GM12865 (cell line): ENCODE results near the gene BCAP31.

Source experiments
- DNase-seq: peaks from one replicate; pipeline ENCODE4 v3.0.0; 2010; ENCODE audit warnings: low read depth
- H3K4me3 ChIP-seq: 2 replicates; pipeline ENCODE4 v1.5.1; 2011; ENCODE audit warnings: mild to moderate bottlenecking, low read depth, low read length, control low read depth
- TF ChIP-seq, protein P1 (sequence below): IDR thresholded peaks from 2 replicates; pipeline ENCODE4 v1.5.1; 2011; ENCODE audit warnings: low read length, control low read depth, low read depth, inconsistent platforms; ENCODE audit not compliant: insufficient read depth; ENCODE audit errors: missing control alignments

The BCAP31 gene

DNA sequence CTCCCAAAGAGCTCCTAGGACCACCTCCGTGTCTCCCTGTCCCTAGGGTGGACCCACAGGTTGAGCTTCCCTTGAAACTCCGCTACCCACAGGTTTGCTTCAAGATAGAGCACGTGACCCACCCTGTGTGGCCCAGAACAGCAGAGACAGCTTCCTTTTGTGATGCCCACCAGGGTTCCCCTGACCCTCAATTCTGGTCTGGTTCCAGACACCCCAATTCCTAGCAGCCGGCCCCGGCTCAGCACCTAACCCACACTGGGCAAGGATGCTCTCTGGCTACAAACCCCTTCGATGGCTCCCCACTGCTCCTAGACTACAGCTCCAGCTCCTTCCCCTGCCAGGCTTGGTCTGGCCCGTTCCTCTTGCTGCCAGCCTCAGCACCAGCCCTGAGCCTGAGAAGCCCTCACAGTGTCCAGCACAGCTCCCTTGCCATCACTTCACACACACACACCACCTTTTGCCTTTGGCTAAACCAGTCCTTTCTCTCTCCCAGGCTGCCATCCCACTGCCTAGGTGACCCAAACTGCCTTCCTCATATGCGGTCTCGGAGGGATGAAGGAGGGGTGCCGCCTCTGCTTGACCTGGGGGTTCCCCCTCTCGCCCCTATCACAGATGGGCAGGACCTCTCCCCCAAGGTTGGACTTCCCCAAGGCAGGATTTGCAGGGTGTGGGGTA, 56.8 kb downstream of the BCAP31 start:
- no peak for DNase-seq
- H3K4me3 ChIP-seq, result no peak overlapping the region
- TF ChIP-seq, protein P1, sequence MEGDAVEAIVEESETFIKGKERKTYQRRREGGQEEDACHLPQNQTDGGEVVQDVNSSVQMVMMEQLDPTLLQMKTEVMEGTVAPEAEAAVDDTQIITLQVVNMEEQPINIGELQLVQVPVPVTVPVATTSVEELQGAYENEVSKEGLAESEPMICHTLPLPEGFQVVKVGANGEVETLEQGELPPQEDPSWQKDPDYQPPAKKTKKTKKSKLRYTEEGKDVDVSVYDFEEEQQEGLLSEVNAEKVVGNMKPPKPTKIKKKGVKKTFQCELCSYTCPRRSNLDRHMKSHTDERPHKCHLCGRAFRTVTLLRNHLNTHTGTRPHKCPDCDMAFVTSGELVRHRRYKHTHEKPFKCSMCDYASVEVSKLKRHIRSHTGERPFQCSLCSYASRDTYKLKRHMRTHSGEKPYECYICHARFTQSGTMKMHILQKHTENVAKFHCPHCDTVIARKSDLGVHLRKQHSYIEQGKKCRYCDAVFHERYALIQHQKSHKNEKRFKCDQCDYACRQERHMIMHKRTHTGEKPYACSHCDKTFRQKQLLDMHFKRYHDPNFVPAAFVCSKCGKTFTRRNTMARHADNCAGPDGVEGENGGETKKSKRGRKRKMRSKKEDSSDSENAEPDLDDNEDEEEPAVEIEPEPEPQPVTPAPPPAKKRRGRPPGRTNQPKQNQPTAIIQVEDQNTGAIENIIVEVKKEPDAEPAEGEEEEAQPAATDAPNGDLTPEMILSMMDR, result no peak

DNA sequence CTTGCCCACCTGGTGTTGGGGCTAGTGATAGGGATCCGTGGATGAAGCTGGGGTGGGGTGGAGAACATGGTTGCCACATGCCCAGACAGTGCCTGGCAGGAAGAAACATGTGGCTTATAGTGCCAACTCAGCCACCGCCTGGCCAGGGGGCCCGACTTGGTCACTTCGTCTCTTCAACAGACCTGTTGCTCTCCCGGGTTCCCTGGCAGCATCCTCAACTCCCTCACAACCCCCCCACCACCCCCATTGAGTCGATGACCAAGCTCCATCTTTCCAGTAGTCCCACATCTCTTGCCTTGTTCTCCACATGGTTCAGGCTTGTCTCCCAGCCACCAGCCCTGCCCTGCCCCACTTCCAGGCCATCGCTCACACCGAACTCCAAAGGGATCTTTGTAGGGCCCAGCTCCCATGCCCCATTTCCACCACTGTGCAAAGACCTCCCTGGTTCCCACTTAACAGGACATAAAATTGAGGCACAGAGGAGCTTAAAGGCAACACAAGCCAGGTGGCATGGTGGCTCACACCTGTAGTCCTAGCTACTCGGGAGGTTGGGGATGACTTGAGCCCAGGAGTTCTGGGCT, 58.4 kb downstream of the BCAP31 start:
- no peak for DNase-seq
- H3K4me3 ChIP-seq, result no peak overlapping the region
- TF ChIP-seq, protein P1, result no peak

DNA sequence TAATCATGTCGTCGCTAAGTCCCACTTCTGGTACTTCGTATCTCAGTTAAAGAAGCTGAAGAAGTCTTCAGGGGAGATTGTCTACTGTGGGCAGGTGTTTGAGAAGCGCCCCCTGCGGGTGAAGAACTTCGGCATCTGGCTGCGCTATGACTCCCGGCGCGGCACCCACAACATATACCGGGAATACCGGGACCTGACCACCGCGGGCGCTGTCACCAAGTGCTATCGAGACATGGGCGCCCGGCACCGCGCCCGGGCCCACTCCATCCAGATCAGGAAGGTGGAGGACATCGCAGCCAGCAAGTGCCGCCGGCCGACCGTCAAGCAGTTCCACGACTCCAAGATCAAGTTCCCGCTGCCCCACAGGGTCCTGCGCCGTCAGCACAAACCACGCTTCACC, 61.9 kb downstream of the BCAP31 start:
- TF ChIP-seq, protein P1, result peak; percentile 36
- DNase-seq, result peak; percentile 40
- no peak overlapping the region for H3K4me3 ChIP-seq

DNA sequence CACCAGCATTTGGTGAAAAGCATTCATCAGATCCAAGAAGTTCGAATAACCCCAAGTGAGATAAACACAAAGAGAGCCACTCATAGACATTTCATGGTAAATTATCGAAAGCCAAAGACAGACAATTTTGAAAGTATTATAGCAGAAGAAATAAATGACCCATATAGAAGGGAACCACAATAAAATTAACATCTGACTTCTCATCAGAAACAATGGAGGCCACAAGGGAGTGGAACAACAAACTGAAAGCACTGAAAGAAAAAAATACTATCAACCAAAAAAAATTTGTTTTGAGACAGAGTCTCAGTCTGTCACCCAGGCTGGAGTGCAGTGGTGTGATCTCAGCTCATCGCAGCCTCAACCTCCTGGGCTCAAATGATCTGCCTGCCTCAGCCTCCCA, 64.9 kb downstream of the BCAP31 start:
- TF ChIP-seq, protein P1, result no peak
- DNase-seq, result no peak
- no peak overlapping the region for H3K4me3 ChIP-seq

DNA sequence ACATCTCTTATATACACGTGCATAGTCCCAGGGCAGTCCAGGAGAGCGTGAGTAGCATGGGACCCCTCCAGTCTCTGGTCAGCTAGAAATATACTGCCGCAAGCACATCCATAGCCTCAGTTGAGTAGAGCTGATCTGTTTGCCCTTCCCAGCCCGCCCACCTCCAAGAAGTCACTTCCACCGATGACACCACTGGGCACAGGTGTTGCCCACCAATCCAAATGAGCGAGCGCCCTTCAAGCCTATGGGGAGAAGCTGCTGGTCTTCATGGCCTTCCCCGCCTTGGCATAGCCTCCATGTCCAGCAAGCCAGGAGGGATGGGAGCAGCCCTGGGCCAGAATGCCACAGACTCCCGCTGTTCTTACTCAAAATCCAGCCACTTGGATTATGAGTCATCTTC, 67.0 kb downstream of the BCAP31 start:
- TF ChIP-seq, protein P1, result no peak
- DNase-seq, result no peak

DNA sequence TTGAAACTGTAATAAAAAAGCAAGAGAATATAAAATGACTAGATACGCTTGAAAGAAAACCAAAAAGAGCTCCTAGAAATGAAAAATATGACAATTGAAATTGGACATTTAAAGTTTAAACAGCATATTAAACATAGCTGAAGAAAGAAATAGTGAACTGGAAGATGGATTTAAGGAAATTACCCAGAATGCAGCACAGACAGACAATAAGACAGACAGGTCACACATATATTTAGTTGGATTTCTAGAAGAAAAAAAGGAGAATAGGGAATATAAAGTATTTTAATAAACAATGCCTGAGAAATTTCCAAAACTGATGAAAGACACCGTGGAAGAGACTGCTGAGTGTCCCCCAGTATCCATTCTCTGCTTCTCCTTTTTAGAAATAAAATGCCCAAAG, 70.6 kb downstream of the BCAP31 start:
- TF ChIP-seq, protein P1, result no peak
- H3K4me3 ChIP-seq, result no peak overlapping the region
- DNase-seq, result no peak

More for the DNA sequence above, 67.0 kb downstream of the BCAP31 start:
- H3K4me3 ChIP-seq, result no peak overlapping the region
